A549 (cell line): ENCODE measurements around the gene LMBR1. TPM values are rescaled to one million over a fixed set of nuclear protein-coding genes. Genes with fewer than 3 reads are reported as not detected.

ENCODE experiments used
- ATAC-seq, 2 experiments: fragments of 200-7000 bp in 1 of 2; fragments of >200 bp in 1 of 2; cut with Nextera tagmentation in 1 of 2; cut with Tn5 transposase in 1 of 2; 3 replicates each; pipeline versions ENCODE4 v1.8.0 to v1.9.1; 2018 to 2020; ENCODE audit warnings: mild to moderate bottlenecking in 1 of 2, moderate library complexity in 1 of 2
- CTCF ChIA-PET: fragments of 300-600 bp; sonication (Branson Sonifier 250); formaldehyde crosslinking; extraction: SDS; loops from one replicate; lab custom pipeline; 2021; ENCODE audit warnings: antibody characterized with exemption, inconsistent platforms; lab: Yijun Ruan, JAX
- POLR2A ChIA-PET: fragments of 350-600 bp; formaldehyde crosslinking; extraction: SDS; loops from one replicate; lab custom pipeline; 2021; ENCODE audit warnings: antibody characterized with exemption, inconsistent platforms; lab: Yijun Ruan, JAX
- DNase-seq, 2 experiments: peaks; one replicate each; pipeline versions ENCODE4 v3.0.0 to v3.0.0-alpha.2; 2011 to 2016; ENCODE audit warnings: low read depth in 1 of 2, low spot score in 1 of 2
- FAIRE-seq: peaks from 2 replicates; lab custom pipeline; 2011; peaks lifted over from hg19 to GRCh38; lab: Jason Lieb, UNC
- H3K27ac ChIP-seq, 2 experiments: fragments of >200 bp; sonication (Bioruptor Twin); formaldehyde crosslinking; 3 replicates each; pipeline ENCODE4 v1.5.1; 2016 to 2017
- H3K4me1 ChIP-seq: fragments of >200 bp; sonication (Bioruptor Twin); formaldehyde crosslinking; 3 replicates; pipeline ENCODE4 v1.6.1; 2016
- H3K4me2 ChIP-seq: fragments of >200 bp; sonication (Bioruptor Twin); formaldehyde crosslinking; 3 replicates; pipeline ENCODE4 v1.6.1; 2016
- H3K4me3 ChIP-seq: fragments of >200 bp; sonication (Bioruptor Twin); formaldehyde crosslinking; 3 replicates; pipeline ENCODE4 v1.5.1; 2016
- H3K9me3 ChIP-seq: fragments of >200 bp; sonication (Bioruptor Twin); formaldehyde crosslinking; 3 replicates; pipeline ENCODE4 v1.6.1; 2016
- CBX8 ChIP-seq: fragments of 200-600 bp; sonication (generic); IDR thresholded peaks from 2 replicates; pipeline ENCODE4 v1.6.1; 2016
- CHD2 ChIP-seq: fragments of 150-350 bp; IDR thresholded peaks from 2 replicates; pipeline ENCODE4 v1.6.1; 2014; ENCODE audit warnings: low read length; ENCODE audit not compliant: partially characterized antibody
- EHMT2 ChIP-seq: fragments of 200-600 bp; sonication (generic); IDR thresholded peaks from 2 replicates; pipeline ENCODE4 v1.6.1; 2016; ENCODE audit warnings: antibody characterized with exemption, low read depth, mild to moderate bottlenecking, moderate library complexity
- FOSB ChIP-seq: fragments of 250-450 bp; sonication (Bioruptor Pico); IDR thresholded peaks from 2 replicates; pipeline ENCODE4 v1.5.0; 2020; ENCODE audit warnings: mild to moderate bottlenecking, moderate library complexity
- FOXS1 ChIP-seq: fragments of 250-450 bp; sonication (Bioruptor Pico); IDR thresholded peaks from 2 replicates; pipeline ENCODE4 v1.5.0; 2020; ENCODE audit warnings: mild to moderate bottlenecking, moderate library complexity
- GATA3 ChIP-seq: IDR thresholded peaks from 2 replicates; pipeline ENCODE4 v1.6.1; 2012; ENCODE audit warnings: borderline replicate concordance
- HDAC2 ChIP-seq: fragments of 200-600 bp; sonication (generic); IDR thresholded peaks from 2 replicates; pipeline ENCODE4 v1.6.1; 2016
- HOXA7 ChIP-seq: fragments of 250-450 bp; sonication (Bioruptor Pico); IDR thresholded peaks from 2 replicates; pipeline ENCODE4 v1.5.0; 2020; ENCODE audit warnings: mild to moderate bottlenecking, moderate library complexity
- HOXB13 ChIP-seq: fragments of 250-450 bp; sonication (Bioruptor Pico); IDR thresholded peaks from 2 replicates; pipeline ENCODE4 v1.5.0; 2020; ENCODE audit warnings: low read depth, mild to moderate bottlenecking, moderate library complexity
- JUNB ChIP-seq: fragments of >200 bp; sonication (Bioruptor Twin); formaldehyde crosslinking; IDR thresholded peaks from 2 replicates; pipeline ENCODE4 v1.6.1; 2016
- MAZ ChIP-seq: fragments of 150-350 bp; IDR thresholded peaks from 2 replicates; pipeline ENCODE4 v1.6.1; 2014; ENCODE audit warnings: antibody characterized with exemption, low read depth, low read length, borderline replicate concordance
- MYC ChIP-seq: IDR thresholded peaks from 2 replicates; pipeline ENCODE4 v1.6.1; 2012; ENCODE audit warnings: mild to moderate bottlenecking, inconsistent platforms, low read length, improper control_type of control experiment, borderline replicate concordance
- RCOR1 ChIP-seq: fragments of 150-350 bp; IDR thresholded peaks from 2 replicates; pipeline ENCODE4 v1.6.1; 2014; ENCODE audit warnings: antibody characterized with exemption, low read length, low read depth
- RFX5 ChIP-seq: fragments of 450-650 bp; IDR thresholded peaks from 2 replicates; pipeline ENCODE4 v1.7.1; 2014; ENCODE audit warnings: antibody characterized with exemption, mild to moderate bottlenecking, moderate library complexity
- SMC3 ChIP-seq: fragments of >200 bp; sonication (Bioruptor Twin); formaldehyde crosslinking; IDR thresholded peaks from 3 replicates; pipeline ENCODE4 v1.6.1; 2018; ENCODE audit warnings: inconsistent platforms
- SREBF2 ChIP-seq: fragments of 450-650 bp; IDR thresholded peaks from 2 replicates; pipeline ENCODE4 v1.6.1; 2014; ENCODE audit warnings: mild to moderate bottlenecking, moderate library complexity
- TFCP2L1 ChIP-seq: fragments of 250-450 bp; sonication (Bioruptor Pico); IDR thresholded peaks from 2 replicates; pipeline ENCODE4 v1.5.0; 2021; ENCODE audit warnings: mild to moderate bottlenecking
- TP53 ChIP-seq: fragments of 250-450 bp; sonication (Bioruptor Pico); IDR thresholded peaks from 2 replicates; pipeline ENCODE4 v1.5.0; 2021; ENCODE audit warnings: mild to moderate bottlenecking, moderate library complexity
- ZNF302 ChIP-seq: fragments of 250-450 bp; sonication (Bioruptor Pico); IDR thresholded peaks from 2 replicates; pipeline ENCODE4 v1.9.0; 2021; ENCODE audit warnings: inconsistent platforms, mild to moderate bottlenecking, moderate library complexity
- ZSCAN20 ChIP-seq: fragments of 250-450 bp; sonication (Bioruptor Pico); IDR thresholded peaks from 2 replicates; pipeline ENCODE4 v1.8.0; 2022; ENCODE audit warnings: mild to moderate bottlenecking, moderate library complexity
- WGBS: methylation state at CpG from one replicate; pipeline ENCODE4 v1.1.6; 2017; ENCODE audit errors: missing lambda C conversion rate; 5-methylcytosine and 5-hydroxymethylcytosine counted together
- polyA plus RNA-seq, 4 experiments: library from polyadenylated mRNA; depleted of rRNA in 3 of 4; stranded (reverse); fragments of >200 nt; fragmentation: RNase III in 1 of 4; extraction: RNeasy Plus Mini Kit Qiagen cat#74134 plus additional on column Dnase treatment in 1 of 4; gene quantifications; 2 replicates in 3 of 4; 3 replicates in 1 of 4; pipeline ENCODE4 v1.2.3, GENCODE V29; 2011 to 2017
- TF ChIP-seq, protein P1 (sequence below): IDR thresholded peaks from 2 replicates; pipeline ENCODE4 v1.6.1; 2012
- TF ChIP-seq, protein P2 (sequence below): IDR thresholded peaks from 2 replicates; pipeline ENCODE4 v1.6.1; 2012; ENCODE audit warnings: low read depth, borderline replicate concordance
- TF ChIP-seq, protein P3 (sequence below): fragments of >200 bp; sonication (Bioruptor Twin); formaldehyde crosslinking; IDR thresholded peaks from 2 replicates; pipeline ENCODE4 v1.6.1; 2016
- TF ChIP-seq, protein P4 (sequence below): fragments of 250-450 bp; sonication (Bioruptor Pico); IDR thresholded peaks from 2 replicates; pipeline ENCODE4 v1.5.0; 2021; ENCODE audit warnings: mild to moderate bottlenecking, moderate library complexity, borderline replicate concordance
- TF ChIP-seq, protein P5 (sequence below): fragments of 250-450 bp; sonication (Bioruptor Pico); IDR thresholded peaks from 2 replicates; pipeline ENCODE4 v1.5.0; 2020; ENCODE audit warnings: low read depth, mild to moderate bottlenecking, moderate library complexity
- TF ChIP-seq, protein P6 (sequence below): fragments of >200 bp; sonication (Bioruptor Twin); formaldehyde crosslinking; IDR thresholded peaks from 3 replicates; pipeline ENCODE4 v1.5.1; 2016
- TF ChIP-seq, protein P7 (sequence below): IDR thresholded peaks from 2 replicates; pipeline ENCODE4 v1.6.1; 2012

The LMBR1 gene
- polyA plus RNA-seq, 2 of the 4 experiments (the other 2 are of a cell fraction) = 33.2 to 42.3 TPM

DNA sequence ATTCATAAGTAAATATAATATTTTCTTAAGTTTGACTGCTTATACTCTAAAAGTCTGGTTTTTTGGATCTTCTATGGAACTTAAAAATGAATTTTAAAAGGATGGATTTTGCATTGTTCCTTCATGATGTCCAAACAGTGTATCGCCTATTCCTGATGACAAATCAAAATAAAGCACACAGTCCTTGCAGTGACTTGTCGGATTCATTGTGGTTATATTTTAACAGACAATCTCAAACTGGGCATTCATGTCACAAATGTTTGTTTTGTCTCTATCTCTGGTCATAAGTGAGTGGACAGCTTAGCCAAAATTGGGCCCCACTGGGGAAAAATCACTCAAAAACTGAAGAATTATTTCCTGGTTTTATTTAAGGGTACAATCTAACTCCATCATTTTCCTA, 74.8 kb downstream of the LMBR1 start:
- ATAC-seq = no peak; a peak in 1 of 6 replicates
- Histone ChIP-seq H3K9me3 (no peaks in the 10 kb centered on the region), H3K4me3 (no peak overlapping the region), H3K4me2 (peak overlapping the region; percentile 51), H3K27ac (0 out of 6 replicates have a peak overlapping the region, but pooled peaks of 1 of the 2 experiments have one; percentile 41), H3K4me1 (peaks cover 18% of the 10 kb centered on the region)
- DNase-seq = no peak
- no peak for FAIRE-seq
- ChIA-PET CTCF (interaction anchor here (1.0 to 1.8 kb wide), 3 partner anchors 9 to 1022 kb away, joined by 3 to 4 read pairs (median 3); no protein-coding TSS in a partner anchor), POLR2A (no interaction called here)
- WGBS = 9% methylated on average over 2 of the region's 2 CpGs
- TF ChIP-seq ZSCAN20 = no peak
- TF ChIP-seq MAZ = no peak
- no peak for TF ChIP-seq MYC
- TF ChIP-seq, protein P1, sequence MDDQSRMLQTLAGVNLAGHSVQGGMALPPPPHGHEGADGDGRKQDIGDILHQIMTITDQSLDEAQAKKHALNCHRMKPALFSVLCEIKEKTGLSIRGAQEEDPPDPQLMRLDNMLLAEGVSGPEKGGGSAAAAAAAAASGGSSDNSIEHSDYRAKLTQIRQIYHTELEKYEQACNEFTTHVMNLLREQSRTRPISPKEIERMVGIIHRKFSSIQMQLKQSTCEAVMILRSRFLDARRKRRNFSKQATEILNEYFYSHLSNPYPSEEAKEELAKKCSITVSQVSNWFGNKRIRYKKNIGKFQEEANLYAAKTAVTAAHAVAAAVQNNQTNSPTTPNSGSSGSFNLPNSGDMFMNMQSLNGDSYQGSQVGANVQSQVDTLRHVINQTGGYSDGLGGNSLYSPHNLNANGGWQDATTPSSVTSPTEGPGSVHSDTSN = no peak
- TF ChIP-seq HOXA7 (CRISPR knock-in tag) = no peak
- TF ChIP-seq, protein P2, sequence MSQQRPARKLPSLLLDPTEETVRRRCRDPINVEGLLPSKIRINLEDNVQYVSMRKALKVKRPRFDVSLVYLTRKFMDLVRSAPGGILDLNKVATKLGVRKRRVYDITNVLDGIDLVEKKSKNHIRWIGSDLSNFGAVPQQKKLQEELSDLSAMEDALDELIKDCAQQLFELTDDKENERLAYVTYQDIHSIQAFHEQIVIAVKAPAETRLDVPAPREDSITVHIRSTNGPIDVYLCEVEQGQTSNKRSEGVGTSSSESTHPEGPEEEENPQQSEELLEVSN = no peak
- TF ChIP-seq, protein P3, sequence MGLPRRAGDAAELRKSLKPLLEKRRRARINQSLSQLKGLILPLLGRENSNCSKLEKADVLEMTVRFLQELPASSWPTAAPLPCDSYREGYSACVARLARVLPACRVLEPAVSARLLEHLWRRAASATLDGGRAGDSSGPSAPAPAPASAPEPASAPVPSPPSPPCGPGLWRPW = no peak
- no peak for TF ChIP-seq CHD2
- TF ChIP-seq ZNF302 (CRISPR knock-in tag) = no peak
- TF ChIP-seq EHMT2 = no peak
- no peak for TF ChIP-seq RFX5
- TF ChIP-seq FOXS1 (CRISPR knock-in tag) = no peak
- no peak for TF ChIP-seq HOXB13 (CRISPR knock-in tag)
- no peak for TF ChIP-seq HDAC2
- TF ChIP-seq FOSB (CRISPR knock-in tag) = no peak
- TF ChIP-seq RCOR1 = no peak
- TF ChIP-seq CBX8 = no peak
- TF ChIP-seq TFCP2L1 (CRISPR knock-in tag) = no peak
- TF ChIP-seq, protein P4, sequence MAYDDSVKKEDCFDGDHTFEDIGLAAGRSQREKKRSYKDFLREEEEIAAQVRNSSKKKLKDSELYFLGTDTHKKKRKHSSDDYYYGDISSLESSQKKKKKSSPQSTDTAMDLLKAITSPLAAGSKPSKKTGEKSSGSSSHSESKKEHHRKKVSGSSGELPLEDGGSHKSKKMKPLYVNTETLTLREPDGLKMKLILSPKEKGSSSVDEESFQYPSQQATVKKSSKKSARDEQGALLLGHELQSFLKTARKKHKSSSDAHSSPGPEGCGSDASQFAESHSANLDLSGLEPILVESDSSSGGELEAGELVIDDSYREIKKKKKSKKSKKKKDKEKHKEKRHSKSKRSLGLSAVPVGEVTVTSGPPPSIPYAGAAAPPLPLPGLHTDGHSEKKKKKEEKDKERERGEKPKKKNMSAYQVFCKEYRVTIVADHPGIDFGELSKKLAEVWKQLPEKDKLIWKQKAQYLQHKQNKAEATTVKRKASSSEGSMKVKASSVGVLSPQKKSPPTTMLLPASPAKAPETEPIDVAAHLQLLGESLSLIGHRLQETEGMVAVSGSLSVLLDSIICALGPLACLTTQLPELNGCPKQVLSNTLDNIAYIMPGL = no peak

DNA sequence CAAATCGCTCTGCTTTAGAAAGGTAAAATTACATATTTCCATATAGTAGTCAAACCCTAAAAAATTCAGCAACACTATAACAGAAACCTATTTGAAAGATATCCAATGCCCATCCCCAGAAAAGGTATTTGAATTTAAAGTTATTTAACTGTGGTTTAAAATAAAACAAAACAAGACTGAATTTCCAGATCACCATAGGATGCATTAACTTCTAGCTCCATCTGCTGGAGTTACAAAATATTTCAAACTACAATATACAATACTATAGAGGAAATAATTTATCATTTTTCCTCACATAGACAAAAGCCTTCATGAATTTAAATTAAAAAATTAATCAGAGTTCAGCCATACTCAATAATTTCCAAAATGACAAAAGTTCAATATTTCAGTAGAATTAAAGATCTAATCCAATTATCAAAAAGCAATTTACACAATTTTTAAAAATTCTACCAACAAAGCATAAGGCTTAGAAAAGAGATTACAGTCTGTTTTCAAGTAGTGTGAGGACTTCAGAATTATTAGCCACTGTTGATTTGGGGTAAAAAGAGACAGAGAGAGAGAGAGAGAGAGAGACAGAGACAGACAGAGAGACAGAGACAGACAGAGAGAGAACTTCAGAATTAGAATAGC, 75.9 kb downstream of the LMBR1 start:
- CTCF ChIA-PET = interaction anchor here (0.7 to 2.2 kb wide), 10 partner anchors 7 to 1021 kb away, joined by 3 to 7 read pairs (median 4); no protein-coding TSS in a partner anchor
- TF ChIP-seq, protein P5, sequence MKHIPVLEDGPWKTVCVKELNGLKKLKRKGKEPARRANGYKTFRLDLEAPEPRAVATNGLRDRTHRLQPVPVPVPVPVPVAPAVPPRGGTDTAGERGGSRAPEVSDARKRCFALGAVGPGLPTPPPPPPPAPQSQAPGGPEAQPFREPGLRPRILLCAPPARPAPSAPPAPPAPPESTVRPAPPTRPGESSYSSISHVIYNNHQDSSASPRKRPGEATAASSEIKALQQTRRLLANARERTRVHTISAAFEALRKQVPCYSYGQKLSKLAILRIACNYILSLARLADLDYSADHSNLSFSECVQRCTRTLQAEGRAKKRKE (CRISPR knock-in tag) = no peak
- TF ChIP-seq, protein P2 = no peak
- TF ChIP-seq, protein P6, sequence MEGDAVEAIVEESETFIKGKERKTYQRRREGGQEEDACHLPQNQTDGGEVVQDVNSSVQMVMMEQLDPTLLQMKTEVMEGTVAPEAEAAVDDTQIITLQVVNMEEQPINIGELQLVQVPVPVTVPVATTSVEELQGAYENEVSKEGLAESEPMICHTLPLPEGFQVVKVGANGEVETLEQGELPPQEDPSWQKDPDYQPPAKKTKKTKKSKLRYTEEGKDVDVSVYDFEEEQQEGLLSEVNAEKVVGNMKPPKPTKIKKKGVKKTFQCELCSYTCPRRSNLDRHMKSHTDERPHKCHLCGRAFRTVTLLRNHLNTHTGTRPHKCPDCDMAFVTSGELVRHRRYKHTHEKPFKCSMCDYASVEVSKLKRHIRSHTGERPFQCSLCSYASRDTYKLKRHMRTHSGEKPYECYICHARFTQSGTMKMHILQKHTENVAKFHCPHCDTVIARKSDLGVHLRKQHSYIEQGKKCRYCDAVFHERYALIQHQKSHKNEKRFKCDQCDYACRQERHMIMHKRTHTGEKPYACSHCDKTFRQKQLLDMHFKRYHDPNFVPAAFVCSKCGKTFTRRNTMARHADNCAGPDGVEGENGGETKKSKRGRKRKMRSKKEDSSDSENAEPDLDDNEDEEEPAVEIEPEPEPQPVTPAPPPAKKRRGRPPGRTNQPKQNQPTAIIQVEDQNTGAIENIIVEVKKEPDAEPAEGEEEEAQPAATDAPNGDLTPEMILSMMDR = peak; percentile 69
- TF ChIP-seq SREBF2 = no peak
- TF ChIP-seq GATA3 = no peak
- TF ChIP-seq JUNB = no peak
- TF ChIP-seq EHMT2 = no peak
- peak; percentile 69 for TF ChIP-seq SMC3
- no peak for TF ChIP-seq TP53 (CRISPR knock-in tag)
- TF ChIP-seq, protein P7, sequence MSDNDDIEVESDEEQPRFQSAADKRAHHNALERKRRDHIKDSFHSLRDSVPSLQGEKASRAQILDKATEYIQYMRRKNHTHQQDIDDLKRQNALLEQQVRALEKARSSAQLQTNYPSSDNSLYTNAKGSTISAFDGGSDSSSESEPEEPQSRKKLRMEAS = no peak
- no peak for TF ChIP-seq HOXB13 (CRISPR knock-in tag)
- TF ChIP-seq RFX5 = no peak

More for the DNA sequence above, 75.9 kb downstream of the LMBR1 start:
- no peak overlapping the region for H3K27ac ChIP-seq
- H3K4me3 ChIP-seq = no peak overlapping the region
- ATAC-seq (0 out of 6 replicates have a peak, but pooled peaks of 1 of the 2 experiments have one; percentile 46), FAIRE-seq (peak; percentile 56), DNase-seq (peak in 1 of 2 experiments; percentile 29)
- no peaks in the 10 kb centered on the region for H3K9me3 ChIP-seq
- WGBS = 89% methylated on average over 1 of the region's 1 CpG
- POLR2A ChIA-PET = interaction anchor here (1.0 kb wide), 1 partner anchor 76 kb away, joined by 3 read pairs; the partner anchor contains the start of gene LMBR1
- H3K4me1 ChIP-seq = peaks cover 18% of the 10 kb centered on the region
- peak overlapping the region; percentile 51; the same call in 2 of the 3 replicates for H3K4me2 ChIP-seq
